ENCODE results near the gene SPARC. TPM values are rescaled to one million over a fixed set of nuclear protein-coding genes. Genes with fewer than 3 reads are reported as not detected.
A peak's percentile ranks its signal among the peaks of the same experiment; 100 is the strongest.
"Not testable (repeated sequence)": the region's sequence is repeated elsewhere in the genome, so short reads cannot be mapped to it uniquely, and the experiment has no call there.

SPARC gene
- total RNA-seq, 4 donors from 2014 or later: 194 to 521 (median 352) TPM

DNA sequence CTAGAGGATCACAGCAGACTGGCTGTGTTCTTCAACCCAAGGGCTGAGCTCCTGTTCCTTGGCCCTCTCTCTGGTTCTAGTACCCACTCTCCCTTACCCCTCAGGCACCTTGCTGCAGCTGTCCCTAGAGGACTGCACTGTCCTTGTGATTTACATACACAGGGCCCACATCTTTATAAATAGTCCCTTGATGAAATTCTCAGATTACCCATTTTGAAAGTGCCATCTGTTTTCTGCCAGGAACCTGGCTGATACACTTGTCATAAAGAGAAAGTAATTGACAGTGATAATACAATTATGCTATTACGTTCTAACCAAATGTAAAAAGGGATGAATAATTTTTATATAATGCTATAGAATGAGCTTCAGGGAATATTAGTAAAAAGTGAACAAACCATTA is 16.5 kb upstream of the SPARC start:
- Histone ChIP-seq H3K9me3 (no peaks in the 10 kb centered on the region), H3K4me3 (no peak overlapping the region), H3K27me3 (no peaks in the 10 kb centered on the region), H3K36me3 (no peaks in the 10 kb centered on the region), H3K4me1 (peaks cover 0 to 25% (median 4%) of the 10 kb centered on the region in 3 donors), H3K27ac (peak overlapping the region in 1 of 4 donors; percentile 25)
- 50 to 69% methylated on average over 1 of the region's 1 CpG for whole genome bisulfite sequencing, 2 donors (ENCODE audit: low coverage in 1 of 2)
- TF ChIP-seq, protein P1, sequence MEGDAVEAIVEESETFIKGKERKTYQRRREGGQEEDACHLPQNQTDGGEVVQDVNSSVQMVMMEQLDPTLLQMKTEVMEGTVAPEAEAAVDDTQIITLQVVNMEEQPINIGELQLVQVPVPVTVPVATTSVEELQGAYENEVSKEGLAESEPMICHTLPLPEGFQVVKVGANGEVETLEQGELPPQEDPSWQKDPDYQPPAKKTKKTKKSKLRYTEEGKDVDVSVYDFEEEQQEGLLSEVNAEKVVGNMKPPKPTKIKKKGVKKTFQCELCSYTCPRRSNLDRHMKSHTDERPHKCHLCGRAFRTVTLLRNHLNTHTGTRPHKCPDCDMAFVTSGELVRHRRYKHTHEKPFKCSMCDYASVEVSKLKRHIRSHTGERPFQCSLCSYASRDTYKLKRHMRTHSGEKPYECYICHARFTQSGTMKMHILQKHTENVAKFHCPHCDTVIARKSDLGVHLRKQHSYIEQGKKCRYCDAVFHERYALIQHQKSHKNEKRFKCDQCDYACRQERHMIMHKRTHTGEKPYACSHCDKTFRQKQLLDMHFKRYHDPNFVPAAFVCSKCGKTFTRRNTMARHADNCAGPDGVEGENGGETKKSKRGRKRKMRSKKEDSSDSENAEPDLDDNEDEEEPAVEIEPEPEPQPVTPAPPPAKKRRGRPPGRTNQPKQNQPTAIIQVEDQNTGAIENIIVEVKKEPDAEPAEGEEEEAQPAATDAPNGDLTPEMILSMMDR (IDR thresholded peaks at IDR 0.05): no peak
- no peak for TF ChIP-seq POLR2AphosphoS5 (IDR thresholded peaks at IDR 0.05)
- TF ChIP-seq EP300 (IDR thresholded peaks at IDR 0.05): no peak
- no peak for TF ChIP-seq POLR2A (IDR thresholded peaks at IDR 0.05)
- no peak for ATAC-seq

DNA sequence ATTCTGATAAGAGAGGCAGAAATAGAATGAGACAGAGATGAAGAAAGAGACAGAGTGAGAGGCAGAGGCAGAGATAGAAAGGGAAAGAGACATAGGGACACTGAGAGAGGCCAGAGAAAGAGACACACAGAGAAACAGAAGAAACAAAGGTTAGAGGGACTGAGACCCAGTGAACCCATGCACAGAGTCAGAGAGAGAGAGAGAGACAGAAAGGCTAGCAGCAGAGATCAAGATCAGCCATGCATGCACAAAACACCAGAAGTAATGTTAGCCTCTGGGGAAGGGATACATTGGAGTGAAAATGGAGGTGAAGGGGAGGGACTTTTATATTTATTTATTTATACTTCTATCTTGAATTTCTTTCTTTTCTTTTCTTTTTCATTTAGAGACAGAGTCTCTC is 14.1 kb upstream of the SPARC start:
- TF ChIP-seq EP300 (IDR thresholded peaks at IDR 0.05) (no peak), POLR2A (IDR thresholded peaks at IDR 0.05) (no peak), POLR2AphosphoS5 (IDR thresholded peaks at IDR 0.05) (no peak)
- TF ChIP-seq, protein P1 (IDR thresholded peaks at IDR 0.05): no peak
- no peaks in the 10 kb centered on the region for H3K36me3 ChIP-seq
- no peaks in the 10 kb centered on the region for H3K27me3 ChIP-seq
- H3K4me1 ChIP-seq: peaks cover 0 to 48% (median 7%) of the 10 kb centered on the region in 3 donors
- no peak overlapping the region for H3K4me3 ChIP-seq
- ATAC-seq: no peak
- H3K27ac ChIP-seq: no peak overlapping the region
- no peaks in the 10 kb centered on the region for H3K9me3 ChIP-seq

DNA sequence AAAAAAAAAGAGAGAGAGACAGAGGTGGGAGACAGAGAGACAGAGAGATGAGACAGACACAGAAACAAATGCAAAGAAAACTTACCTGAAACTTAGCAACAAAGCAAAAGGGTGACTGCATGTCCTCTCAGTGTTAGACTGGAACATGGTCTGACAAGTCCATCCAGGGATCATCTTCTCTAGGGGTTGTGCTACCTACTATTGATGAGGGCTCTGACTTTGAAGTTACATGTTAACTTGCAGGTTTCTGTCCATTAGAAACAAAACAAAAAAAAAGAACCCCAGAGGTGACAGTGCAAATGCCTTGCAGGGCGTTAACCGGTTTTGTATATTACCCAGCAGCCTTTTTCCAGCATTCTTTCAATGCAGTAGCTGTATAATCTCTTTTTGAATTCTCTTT is 13.6 kb upstream of the SPARC start:
- no peak overlapping the region for H3K27ac ChIP-seq
- peaks cover 0 to 54% (median 7%) of the 10 kb centered on the region in 3 donors for H3K4me1 ChIP-seq
- ATAC-seq: no peak
- no peak overlapping the region for H3K4me3 ChIP-seq
- H3K9me3 ChIP-seq: no peaks in the 10 kb centered on the region
- WGBS, 2 donors (ENCODE audit: low coverage in 1 of 2): 67 to 82% methylated on average over 2 of the region's 2 CpGs
- H3K27me3 ChIP-seq: no peaks in the 10 kb centered on the region
- TF ChIP-seq POLR2AphosphoS5 (IDR thresholded peaks at IDR 0.05) (no peak), POLR2A (IDR thresholded peaks at IDR 0.05) (no peak), EP300 (IDR thresholded peaks at IDR 0.05) (no peak)
- TF ChIP-seq, protein P1 (IDR thresholded peaks at IDR 0.05): no peak
- H3K36me3 ChIP-seq: no peaks in the 10 kb centered on the region

DNA sequence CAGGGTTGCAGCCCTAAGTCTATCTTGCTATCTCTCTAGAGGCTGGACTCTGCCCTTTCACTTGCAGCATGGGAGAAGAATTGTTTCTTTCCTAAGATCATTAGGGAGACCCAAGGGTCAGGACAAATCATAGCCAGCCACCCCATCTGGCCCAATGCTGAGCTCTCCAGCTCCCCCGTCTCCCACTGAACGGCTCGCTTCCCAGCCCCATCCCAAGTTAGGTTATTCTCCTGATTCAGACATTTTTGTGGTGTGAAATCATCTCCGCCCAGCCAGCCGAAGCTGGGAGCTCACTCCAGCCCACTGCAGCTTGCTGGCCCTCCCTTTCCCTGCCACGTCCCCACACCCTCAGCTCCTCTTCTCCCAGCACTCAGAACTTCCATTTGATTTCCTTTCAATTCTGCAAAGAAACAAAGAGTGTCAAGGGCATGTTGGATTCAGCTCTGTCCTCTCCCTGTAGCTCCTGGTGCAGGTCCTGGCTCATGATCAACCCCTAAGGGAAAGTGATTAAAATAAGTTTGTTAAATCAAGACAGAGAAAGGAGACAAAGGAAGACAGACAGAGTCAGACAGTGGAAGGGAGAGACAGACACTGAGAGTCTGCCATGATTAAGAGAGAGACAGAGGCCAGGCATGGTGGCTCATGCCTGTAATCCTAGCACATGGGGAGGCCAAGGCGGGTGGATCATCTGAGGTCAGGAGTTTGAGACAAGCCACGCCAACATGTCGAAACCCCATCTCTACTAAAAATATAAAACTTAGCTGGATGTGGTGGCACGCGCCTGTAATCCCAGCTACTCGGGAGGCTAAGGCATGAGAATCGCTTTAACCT is 12.6 kb upstream of the SPARC start:
- H3K4me3 ChIP-seq: peak overlapping the region in 1 of 2 donors; percentile 9

DNA sequence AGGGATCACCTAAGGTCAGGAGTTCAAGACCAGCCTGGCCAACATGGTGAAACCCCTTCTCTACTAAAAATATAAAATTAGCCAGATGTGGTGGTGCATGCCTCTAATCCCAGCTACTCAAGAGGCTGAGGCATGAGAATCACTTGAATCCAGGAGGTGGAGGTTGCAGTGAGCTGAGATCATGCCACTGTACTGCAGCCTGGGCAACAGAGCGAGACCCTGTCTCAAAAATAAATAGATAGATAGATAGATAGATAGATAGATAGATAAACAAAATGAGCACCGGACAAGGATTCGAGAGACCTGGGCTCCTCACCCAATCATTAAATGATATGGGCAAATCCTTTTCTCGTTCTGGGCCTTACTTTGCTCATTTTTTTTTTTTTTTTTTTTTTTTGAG is 11.4 kb upstream of the SPARC start:
- not testable (repeated sequence) for ATAC-seq, H3K27me3 ChIP-seq, H3K36me3 ChIP-seq, H3K4me3 ChIP-seq, H3K9me3 ChIP-seq
- WGBS, 2 donors (ENCODE audit: low coverage in 1 of 2): 93 to 100% methylated on average over 1 to 4 of the region's 4 CpGs
- Histone ChIP-seq H3K27ac (peak overlapping the region in 2 of 4 donors; percentile 80 to 85), H3K4me1 (peaks cover 0 to 57% (median 7%) of the 10 kb centered on the region in 3 donors)

More for the DNA sequence above, 12.6 kb upstream of the SPARC start:
- Histone ChIP-seq H3K36me3 (no peaks in the 10 kb centered on the region), H3K27me3 (no peaks in the 10 kb centered on the region), H3K4me1 (peaks cover 0 to 57% (median 7%) of the 10 kb centered on the region in 3 donors), H3K9me3 (no peaks in the 10 kb centered on the region), H3K27ac (peak overlapping the region; percentile 11 to 85 (median 77))
- peak; percentile 82 for ATAC-seq
- 52 to 58% methylated on average over 6 to 7 of the region's 13 CpGs for WGBS, 2 donors (ENCODE audit: low coverage in 1 of 2)
- TF ChIP-seq POLR2A (IDR thresholded peaks at IDR 0.05) (no peak), EP300 (IDR thresholded peaks at IDR 0.05) (no peak), POLR2AphosphoS5 (IDR thresholded peaks at IDR 0.05) (no peak)
- TF ChIP-seq, protein P1 (IDR thresholded peaks at IDR 0.05): no peak
